Measurements from ENCODE around the gene ENAM. TPM values are rescaled to one million over a fixed set of nuclear protein-coding genes. Genes with fewer than 3 reads are reported as not detected.

ENAM gene
- total RNA-seq, 5 donors from 2014 or later (not counting 1 experiment from before 2014, with no cell fraction given): not detected

GRCh38 chr4:70607334-70607853, 21.1 kb upstream of the ENAM start:
- Mint-ChIP-seq H3K36me3 (no peaks in the 10 kb centered on the region), H3K27me3 (peaks cover 16 to 34% of the 10 kb centered on the region in 2 donors), H3K27ac (no peak overlapping the region), H3K9me3 (no peaks in the 10 kb centered on the region), H3K4me3 (no peak overlapping the region), H3K4me1 (no peaks in the 10 kb centered on the region)
- CTCF ChIA-PET: interaction anchor here (0.6 to 0.9 kb wide), 2 partner anchors 17 to 359 kb away, joined by 3 to 4 read pairs; no protein-coding TSS in a partner anchor
- Histone ChIP-seq H3K4me1 (ENCODE audit: control insufficient read depth in 1 of 2, extremely low read depth in 1 of 2, insufficient read depth in 2 of 2, low read length in 2 of 2) (no peaks in the 10 kb centered on the region), H3K27me3 (replicated peaks in 1 of 2; ENCODE audit: control insufficient read depth in 2 of 2, extremely low read depth in 1 of 2, insufficient read depth in 2 of 2, low read length in 1 of 2) (peaks cover 0 to 9% of the 10 kb centered on the region in 2 experiments), H3K9me3 (no peaks in the 10 kb centered on the region), H3K36me3 (ENCODE audit: control insufficient read depth in 2 of 2, extremely low read depth in 1 of 2, insufficient read depth in 1 of 2, low read length in 1 of 2) (no peaks in the 10 kb centered on the region), H3K4me3 (ENCODE audit: control insufficient read depth in 1 of 2, extremely low read depth in 1 of 2, low read length in 1 of 2) (no peak overlapping the region), H3K27ac (ENCODE audit: low read length) (no peak overlapping the region)
- no peak for ATAC-seq (replicated peaks in 1 of 4)
- 100% methylated on average over 1 of the region's 3 CpGs for WGBS (ENCODE audit: insufficient coverage)
- POLR2A ChIA-PET: no interaction called here
- no peak for DNase-seq

GRCh38 chr4:70608324-70608723, 20.2 kb upstream of the ENAM start:
- ChIA-PET POLR2A (no interaction called here), CTCF (no interaction called here)
- no CpG with 5 or more reads among the region's 2 CpGs for whole genome bisulfite sequencing (ENCODE audit: insufficient coverage)
- Mint-ChIP-seq H3K9me3 (no peaks in the 10 kb centered on the region), H3K4me1 (peaks cover 3 to 5% (median 4%) of the 10 kb centered on the region in 3 donors), H3K27me3 (peaks cover 16 to 37% of the 10 kb centered on the region in 2 donors), H3K4me3 (no peak overlapping the region), H3K27ac (no peak overlapping the region), H3K36me3 (no peaks in the 10 kb centered on the region)
- Histone ChIP-seq H3K36me3 (ENCODE audit: control insufficient read depth in 2 of 2, extremely low read depth in 1 of 2, insufficient read depth in 1 of 2, low read length in 1 of 2) (no peaks in the 10 kb centered on the region), H3K27me3 (replicated peaks in 1 of 2; ENCODE audit: control insufficient read depth in 2 of 2, extremely low read depth in 1 of 2, insufficient read depth in 2 of 2, low read length in 1 of 2) (peaks cover 0 to 9% of the 10 kb centered on the region in 2 experiments), H3K27ac (ENCODE audit: low read length) (no peak overlapping the region), H3K9me3 (no peaks in the 10 kb centered on the region), H3K4me1 (ENCODE audit: control insufficient read depth in 1 of 2, extremely low read depth in 1 of 2, insufficient read depth in 2 of 2, low read length in 2 of 2) (peaks cover 0 to 2% of the 10 kb centered on the region in 2 experiments), H3K4me3 (ENCODE audit: control insufficient read depth in 1 of 2, extremely low read depth in 1 of 2, low read length in 1 of 2) (no peak overlapping the region)
- DNase-seq (no peak), ATAC-seq (replicated peaks in 1 of 4) (no peak)

DNA sequence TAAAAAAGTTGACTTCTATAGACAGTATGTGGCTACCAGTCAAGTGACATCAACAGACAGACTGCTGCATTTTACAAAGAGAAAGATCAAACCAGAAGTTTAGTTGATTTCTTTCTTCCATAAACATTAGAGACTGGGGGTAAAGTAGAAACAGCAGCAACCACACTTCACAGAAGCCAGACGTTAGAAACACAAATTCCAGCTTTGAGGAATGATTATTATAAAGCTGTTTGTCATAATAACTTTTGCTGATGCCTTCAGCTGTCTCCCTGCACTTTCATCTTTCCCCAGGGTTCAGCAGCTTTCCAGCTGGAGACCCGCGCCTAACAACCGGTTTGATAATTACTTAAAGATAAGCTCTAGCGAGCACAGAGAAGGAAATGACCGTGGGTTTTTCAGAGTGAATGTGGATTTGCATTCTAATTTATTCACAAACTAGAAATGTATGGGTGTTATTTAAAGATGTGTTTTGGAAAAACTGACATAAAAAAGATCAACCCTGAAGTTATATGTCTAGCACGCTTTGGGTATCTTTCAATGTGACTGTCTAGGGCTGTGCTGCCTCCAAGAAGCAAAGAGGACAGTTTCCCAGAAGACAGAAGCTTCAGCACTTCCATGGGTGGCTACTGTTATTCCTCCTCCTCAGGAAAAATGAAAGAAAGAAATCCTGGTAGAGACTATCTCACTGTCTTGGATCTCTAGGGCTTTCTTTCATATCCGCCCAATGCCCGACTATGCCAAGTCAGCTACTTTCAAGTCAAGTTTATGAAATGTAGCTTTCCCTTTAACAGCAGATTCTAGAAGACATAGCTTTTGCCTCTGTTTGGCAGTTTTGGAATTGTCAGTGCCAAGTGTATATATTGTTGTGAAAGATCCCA, 15.0 kb upstream of the ENAM start:
- peaks cover 11 to 23% of the 10 kb centered on the region in 2 donors for H3K27me3 Mint-ChIP-seq
- peak in 1 of 4 experiments; percentile 70 for ATAC-seq (replicated peaks in 1 of 4)

GRCh38 chr4:70614184-70614555, 14.4 kb upstream of the ENAM start:
- no peak for DNase-seq
- H3K27ac ChIP-seq (ENCODE audit: low read length): no peak overlapping the region
- H3K27me3 ChIP-seq (replicated peaks in 1 of 2; ENCODE audit: control insufficient read depth in 2 of 2, extremely low read depth in 1 of 2, insufficient read depth in 2 of 2, low read length in 1 of 2): peaks cover 0 to 3% of the 10 kb centered on the region in 2 experiments
- Mint-ChIP-seq H3K36me3 (no peaks in the 10 kb centered on the region), H3K9me3 (peaks cover 0 to 4% (median 4%) of the 10 kb centered on the region in 3 donors), H3K27me3 (peaks cover 11 to 20% of the 10 kb centered on the region in 2 donors), H3K4me1 (peaks cover 8 to 13% (median 12%) of the 10 kb centered on the region in 3 donors), H3K4me3 (peak overlapping the region in 1 of 3 donors; percentile 24), H3K27ac (no peak overlapping the region)
- no peaks in the 10 kb centered on the region for H3K36me3 ChIP-seq (ENCODE audit: control insufficient read depth in 2 of 2, extremely low read depth in 1 of 2, insufficient read depth in 1 of 2, low read length in 1 of 2)
- H3K4me1 ChIP-seq (ENCODE audit: control insufficient read depth in 1 of 2, extremely low read depth in 1 of 2, insufficient read depth in 2 of 2, low read length in 2 of 2): peaks cover 0 to 2% of the 10 kb centered on the region in 2 experiments
- ChIA-PET POLR2A (no interaction called here), CTCF (interaction anchor here (1.1 to 1.6 kb wide), 2 partner anchors 11 to 238 kb away, joined by 3 to 4 read pairs; no protein-coding TSS in a partner anchor)
- H3K4me3 ChIP-seq (ENCODE audit: control insufficient read depth in 1 of 2, extremely low read depth in 1 of 2, low read length in 1 of 2): no peak overlapping the region
- H3K9me3 ChIP-seq: no peaks in the 10 kb centered on the region
- WGBS (ENCODE audit: insufficient coverage): no CpG with 5 or more reads among the region's 3 CpGs
- ATAC-seq (replicated peaks in 1 of 4): no peak

More for the DNA sequence above, 15.0 kb upstream of the ENAM start:
- Histone ChIP-seq H3K4me3 (ENCODE audit: control insufficient read depth in 1 of 2, extremely low read depth in 1 of 2, low read length in 1 of 2) (no peak overlapping the region), H3K36me3 (ENCODE audit: control insufficient read depth in 2 of 2, extremely low read depth in 1 of 2, insufficient read depth in 1 of 2, low read length in 1 of 2) (no peaks in the 10 kb centered on the region), H3K9me3 (no peaks in the 10 kb centered on the region), H3K27ac (ENCODE audit: low read length) (no peak overlapping the region), H3K27me3 (replicated peaks in 1 of 2; ENCODE audit: control insufficient read depth in 2 of 2, extremely low read depth in 1 of 2, insufficient read depth in 2 of 2, low read length in 1 of 2) (peaks cover 0 to 3% of the 10 kb centered on the region in 2 experiments), H3K4me1 (ENCODE audit: control insufficient read depth in 1 of 2, extremely low read depth in 1 of 2, insufficient read depth in 2 of 2, low read length in 2 of 2) (peaks cover 0 to 2% of the 10 kb centered on the region in 2 experiments)
- DNase-seq: no peak
- H3K4me1 Mint-ChIP-seq: peaks cover 8 to 13% (median 12%) of the 10 kb centered on the region in 3 donors
- peaks cover 0 to 4% (median 0%) of the 10 kb centered on the region in 3 donors for H3K9me3 Mint-ChIP-seq
- no peaks in the 10 kb centered on the region for H3K36me3 Mint-ChIP-seq
- WGBS (ENCODE audit: insufficient coverage): no CpG with 5 or more reads among the region's 9 CpGs
- no peak overlapping the region for H3K27ac Mint-ChIP-seq
- H3K4me3 Mint-ChIP-seq: peak overlapping the region in 1 of 3 donors; percentile 24
- CTCF ChIA-PET: interaction anchor here (1.1 to 1.6 kb wide), 2 partner anchors 10 to 238 kb away, joined by 3 to 4 read pairs; no protein-coding TSS in a partner anchor
- POLR2A ChIA-PET: no interaction called here

GRCh38 chr4:70619288-70619687, 9.3 kb upstream of the ENAM start:
- H3K36me3 Mint-ChIP-seq: no peaks in the 10 kb centered on the region
- no peak overlapping the region for H3K4me3 ChIP-seq (ENCODE audit: control insufficient read depth in 1 of 2, extremely low read depth in 1 of 2, low read length in 1 of 2)
- no peaks in the 10 kb centered on the region for H3K27me3 Mint-ChIP-seq
- no peak overlapping the region for H3K27ac Mint-ChIP-seq
- H3K4me1 ChIP-seq (ENCODE audit: control insufficient read depth in 1 of 2, extremely low read depth in 1 of 2, insufficient read depth in 2 of 2, low read length in 2 of 2): no peaks in the 10 kb centered on the region
- no peaks in the 10 kb centered on the region for H3K27me3 ChIP-seq (replicated peaks in 1 of 2; ENCODE audit: control insufficient read depth in 2 of 2, extremely low read depth in 1 of 2, insufficient read depth in 2 of 2, low read length in 1 of 2)
- peaks cover 0 to 5% (median 4%) of the 10 kb centered on the region in 3 donors for H3K9me3 Mint-ChIP-seq
- DNase-seq: no peak
- ATAC-seq (replicated peaks in 1 of 4): peak in 1 of 4 experiments; percentile 40
- H3K4me1 Mint-ChIP-seq: no peaks in the 10 kb centered on the region
- ChIA-PET CTCF (no interaction called here), POLR2A (no interaction called here)
- H3K4me3 Mint-ChIP-seq: no peak overlapping the region
- no peak overlapping the region for H3K27ac ChIP-seq (ENCODE audit: low read length)
- WGBS (ENCODE audit: insufficient coverage): no CpG with 5 or more reads among the region's 4 CpGs
- no peaks in the 10 kb centered on the region for H3K9me3 ChIP-seq
- H3K36me3 ChIP-seq (ENCODE audit: control insufficient read depth in 2 of 2, extremely low read depth in 1 of 2, insufficient read depth in 1 of 2, low read length in 1 of 2): no peaks in the 10 kb centered on the region

- Histone ChIP-seq H3K4me1 (ENCODE audit: control insufficient read depth in 1 of 2, extremely low read depth in 1 of 2, insufficient read depth in 2 of 2, low read length in 2 of 2) (no peaks in the 10 kb centered on the region), H3K36me3 (ENCODE audit: control insufficient read depth in 2 of 2, extremely low read depth in 1 of 2, insufficient read depth in 1 of 2, low read length in 1 of 2) (no peaks in the 10 kb centered on the region), H3K27ac (ENCODE audit: low read length) (no peak overlapping the region), H3K27me3 (replicated peaks in 1 of 2; ENCODE audit: control insufficient read depth in 2 of 2, extremely low read depth in 1 of 2, insufficient read depth in 2 of 2, low read length in 1 of 2) (no peaks in the 10 kb centered on the region), H3K9me3 (no peaks in the 10 kb centered on the region), H3K4me3 (ENCODE audit: control insufficient read depth in 1 of 2, extremely low read depth in 1 of 2, low read length in 1 of 2) (no peak overlapping the region)
- Mint-ChIP-seq H3K36me3 (no peaks in the 10 kb centered on the region), H3K4me1 (no peaks in the 10 kb centered on the region), H3K27me3 (no peaks in the 10 kb centered on the region), H3K4me3 (no peak overlapping the region), H3K9me3 (peaks cover 0 to 5% (median 4%) of the 10 kb centered on the region in 3 donors), H3K27ac (no peak overlapping the region)
- CTCF ChIA-PET: no interaction called here
- ATAC-seq (replicated peaks in 1 of 4): no peak
- no CpG with 5 or more reads among the region's 2 CpGs for WGBS (ENCODE audit: insufficient coverage)
- DNase-seq: no peak
- POLR2A ChIA-PET: no interaction called here
Observed at GRCh38 chr4:70619778-70620177, 8.8 kb upstream of the ENAM start.

Measured in T-cell (primary cell).